ACC112 (cell line): ENCODE data around the gene ST3GAL3.

Experiments used
- H2AFZ ChIP-seq: fragments of 200-600 bp; sonication (generic); one replicate; pipeline ENCODE4 v1.6.0; 2017; ENCODE audit warnings: antibody characterized with exemption, low read length; ENCODE audit not compliant: unreplicated experiment
- H3K27ac ChIP-seq: fragments of 200-600 bp; sonication (generic); 2 replicates; pipeline ENCODE4 v1.5.1; 2014; ENCODE audit warnings: low read depth, mild to moderate bottlenecking, antibody characterized with exemption, low read length, moderate library complexity
- H3K27me3 ChIP-seq: fragments of 200-600 bp; sonication (generic); 2 replicates; pipeline ENCODE4 v1.6.1; 2014; ENCODE audit warnings: mild to moderate bottlenecking, antibody characterized with exemption, low read length, moderate library complexity, mixed read lengths; ENCODE audit not compliant: insufficient read depth
- H3K36me3 ChIP-seq: fragments of 200-600 bp; sonication (generic); 2 replicates; pipeline ENCODE4 v1.6.1; 2016; ENCODE audit warnings: mild to moderate bottlenecking, antibody characterized with exemption, low read length, moderate library complexity, mixed read lengths; ENCODE audit not compliant: insufficient read depth
- H3K4me1 ChIP-seq: fragments of 200-600 bp; sonication (generic); one replicate; pipeline ENCODE4 v1.6.1; 2016; ENCODE audit warnings: low read length, mixed read lengths; ENCODE audit not compliant: insufficient read depth, unreplicated experiment, control insufficient read depth
- H3K4me3 ChIP-seq: fragments of 200-600 bp; sonication (generic); 2 replicates; pipeline ENCODE4 v1.5.1; 2014; ENCODE audit warnings: mild to moderate bottlenecking, low read depth, low read length
- H3K79me2 ChIP-seq: fragments of 200-600 bp; sonication (generic); one replicate; pipeline ENCODE4 v1.6.0; 2016; ENCODE audit warnings: low read length; ENCODE audit not compliant: control insufficient read depth, unreplicated experiment, insufficient read depth

Gene ST3GAL3

GRCh38 chr1:43851561-43852338 lies 144.4 kb downstream of the ST3GAL3 start:
- H2AFZ ChIP-seq, result no peak overlapping the region
- peaks cover 6% of the 10 kb centered on the region; the same call in 1 of the 2 replicates for H3K36me3 ChIP-seq
- H3K27ac ChIP-seq, result no peak overlapping the region
- H3K79me2 ChIP-seq, result no peaks in the 10 kb centered on the region
- peaks cover 19% of the 10 kb centered on the region for H3K4me1 ChIP-seq
- H3K27me3 ChIP-seq, result no peaks in the 10 kb centered on the region
- H3K4me3 ChIP-seq, result no peak overlapping the region

GRCh38 chr1:43853161-43853921 lies 146.0 kb downstream of the ST3GAL3 start:
- Histone ChIP-seq H3K4me1 (peaks cover 17% of the 10 kb centered on the region), H3K79me2 (no peaks in the 10 kb centered on the region), H3K27me3 (no peaks in the 10 kb centered on the region), H3K4me3 (no peak overlapping the region), H3K36me3 (peaks cover 6% of the 10 kb centered on the region; the same call in 1 of the 2 replicates), H3K27ac (no peak overlapping the region), H2AFZ (no peak overlapping the region)

GRCh38 chr1:43854473-43854872 lies 147.1 kb downstream of the ST3GAL3 start:
- peaks cover 6% of the 10 kb centered on the region; the same call in 1 of the 2 replicates for H3K36me3 ChIP-seq

GRCh38 chr1:43856188-43856587 lies 148.9 kb downstream of the ST3GAL3 start:
- no peaks in the 10 kb centered on the region for H3K27me3 ChIP-seq
- H3K4me3 ChIP-seq, result no peak overlapping the region
- H3K27ac ChIP-seq, result no peak overlapping the region
- H3K36me3 ChIP-seq, result peaks cover 6% of the 10 kb centered on the region; the same call in 1 of the 2 replicates
- H2AFZ ChIP-seq, result no peak overlapping the region
- H3K79me2 ChIP-seq, result no peaks in the 10 kb centered on the region
- peaks cover 32% of the 10 kb centered on the region for H3K4me1 ChIP-seq

More at GRCh38 chr1:43854473-43854872, 147.1 kb downstream of the ST3GAL3 start:
- Histone ChIP-seq H2AFZ (no peak overlapping the region), H3K4me1 (peaks cover 24% of the 10 kb centered on the region), H3K27ac (no peak overlapping the region), H3K79me2 (no peaks in the 10 kb centered on the region), H3K4me3 (no peak overlapping the region), H3K27me3 (no peaks in the 10 kb centered on the region)

GRCh38 chr1:43857163-43857562 lies 149.8 kb downstream of the ST3GAL3 start:
- Histone ChIP-seq H2AFZ (no peak overlapping the region), H3K4me3 (no peak overlapping the region), H3K27me3 (no peaks in the 10 kb centered on the region), H3K36me3 (peaks cover 6% of the 10 kb centered on the region; the same call in 1 of the 2 replicates), H3K4me1 (peaks cover 34% of the 10 kb centered on the region), H3K27ac (no peak overlapping the region), H3K79me2 (no peaks in the 10 kb centered on the region)

- no peak overlapping the region for H2AFZ ChIP-seq
- H3K27me3 ChIP-seq, result no peaks in the 10 kb centered on the region
- H3K36me3 ChIP-seq, result peaks cover 11% of the 10 kb centered on the region; the same call in 1 of the 2 replicates
- peaks cover 25% of the 10 kb centered on the region for H3K4me1 ChIP-seq
- H3K4me3 ChIP-seq, result no peak overlapping the region
- H3K79me2 ChIP-seq, result no peaks in the 10 kb centered on the region
- H3K27ac ChIP-seq, result no peak overlapping the region
Observed at GRCh38 chr1:43858324-43858723, 151.0 kb downstream of the ST3GAL3 start.

GRCh38 chr1:43861337-43861736 lies 154.0 kb downstream of the ST3GAL3 start:
- Histone ChIP-seq H3K27ac (no peak overlapping the region), H3K27me3 (no peaks in the 10 kb centered on the region), H3K4me3 (no peak overlapping the region), H3K36me3 (0 out of 2 replicates have a peak, but pooled peaks cover 4% of the 10 kb centered on the region), H3K79me2 (no peaks in the 10 kb centered on the region), H3K4me1 (peaks cover 34% of the 10 kb centered on the region), H2AFZ (no peak overlapping the region)

GRCh38 chr1:43861988-43862735 lies 154.8 kb downstream of the ST3GAL3 start:
- Histone ChIP-seq H3K27me3 (no peaks in the 10 kb centered on the region), H3K4me3 (no peak overlapping the region), H3K36me3 (0 out of 2 replicates have a peak, but pooled peaks cover 4% of the 10 kb centered on the region), H3K79me2 (no peaks in the 10 kb centered on the region), H3K27ac (no peak overlapping the region), H3K4me1 (peaks cover 34% of the 10 kb centered on the region), H2AFZ (no peak overlapping the region)

- Histone ChIP-seq H2AFZ (no peak overlapping the region), H3K79me2 (no peaks in the 10 kb centered on the region), H3K27me3 (no peaks in the 10 kb centered on the region), H3K36me3 (0 out of 2 replicates have a peak, but pooled peaks cover 4% of the 10 kb centered on the region), H3K4me1 (peaks cover 43% of the 10 kb centered on the region), H3K4me3 (no peak overlapping the region), H3K27ac (no peak overlapping the region)
Observed at GRCh38 chr1:43864111-43865045, 157.0 kb downstream of the ST3GAL3 start.
